Measurements from ENCODE around the gene RAX2.

The RAX2 gene

GRCh38 chr19:3733549-3734309 lies 38.3 kb downstream of the RAX2 start:
- DNase-seq (ENCODE audit: low spot score) (no peak), FAIRE-seq (no peak)

- FAIRE-seq (no peak), DNase-seq (ENCODE audit: low spot score) (no peak)
Observed at GRCh38 chr19:3732108-3732507, 39.9 kb downstream of the RAX2 start.

GRCh38 chr19:3730457-3730958 lies 41.5 kb downstream of the RAX2 start:
- no peak for FAIRE-seq
- no peak for DNase-seq (ENCODE audit: low spot score)

GRCh38 chr19:3725640-3726310 lies 46.3 kb downstream of the RAX2 start:
- no peak for FAIRE-seq
- DNase-seq (ENCODE audit: low spot score), result peak; percentile 17

GRCh38 chr19:3725121-3725520 lies 46.9 kb downstream of the RAX2 start:
- FAIRE-seq (no peak), DNase-seq (ENCODE audit: low spot score) (no peak)

GRCh38 chr19:3723883-3724282 lies 48.1 kb downstream of the RAX2 start:
- no peak for DNase-seq (ENCODE audit: low spot score)
- FAIRE-seq, result no peak

GRCh38 chr19:3723110-3723488 lies 48.9 kb downstream of the RAX2 start:
- no peak for FAIRE-seq

GRCh38 chr19:3722443-3723109 lies 49.5 kb downstream of the RAX2 start:
- DNase-seq (ENCODE audit: low spot score) (no peak), FAIRE-seq (no peak)

More at GRCh38 chr19:3723110-3723488, 48.9 kb downstream of the RAX2 start:
- DNase-seq (ENCODE audit: low spot score), result no peak

- FAIRE-seq (no peak), DNase-seq (ENCODE audit: low spot score) (no peak)
Observed at GRCh38 chr19:3721887-3722442, 50.1 kb downstream of the RAX2 start.

- FAIRE-seq (no peak), DNase-seq (ENCODE audit: low spot score) (peak; percentile 46)
Observed at GRCh38 chr19:3721131-3721886, 50.7 kb downstream of the RAX2 start.

- FAIRE-seq (no peak), DNase-seq (ENCODE audit: low spot score) (no peak)
Observed at GRCh38 chr19:3720349-3720917, 51.6 kb downstream of the RAX2 start.

- DNase-seq (ENCODE audit: low spot score), result no peak
- no peak for FAIRE-seq
Observed at GRCh38 chr19:3719868-3720267, 52.2 kb downstream of the RAX2 start.
